ENCODE data around the gene DCDC2C.

GRCh38 chr2:3725458-3726250, 22.3 kb downstream of the DCDC2C start:
- TF ChIP-seq CTCF (conservative IDR thresholded peaks at IDR 0.05; ENCODE audit: low read depth, low read length) (no peak), RAD21 (IDR thresholded peaks at IDR 0.05; ENCODE audit: low read length) (no peak), CEBPB (IDR thresholded peaks at IDR 0.05; ENCODE audit: low read depth, low read length) (no peak), RFX5 (IDR thresholded peaks at IDR 0.05; ENCODE audit: low read depth, low read length) (no peak), ELK1 (IDR thresholded peaks at IDR 0.05; ENCODE audit: borderline replicate concordance, low read depth, low read length) (no peak), POLR2A (IDR thresholded peaks at IDR 0.05; ENCODE audit: low read depth, low read length) (no peak), USF2 (IDR thresholded peaks at IDR 0.05; ENCODE audit: low read depth, low read length) (no peak), BHLHE40 (IDR thresholded peaks at IDR 0.05; ENCODE audit: low read depth, low read length) (no peak), FOS (IDR thresholded peaks at IDR 0.05; ENCODE audit: low read depth, low read length) (no peak), SMC3 (IDR thresholded peaks at IDR 0.05; ENCODE audit: low read depth, low read length) (no peak), MAFK (IDR thresholded peaks at IDR 0.05; ENCODE audit: low read depth, low read length) (no peak), RCOR1 (IDR thresholded peaks at IDR 0.05; ENCODE audit: insufficient replicate concordance, low read length) (no peak), MXI1 (IDR thresholded peaks at IDR 0.05; ENCODE audit: borderline replicate concordance, low read depth, low read length) (no peak)
